Right lobe of liver (tissue), 4 donors: ENCODE measurements around the gene MYO5A.

Experiments
- POLR2A ChIP-seq: fragments of 450-650 bp; IDR thresholded peaks from one replicate; pipeline ENCODE4 v1.6.1; 2017; ENCODE audit warnings: antibody characterized with exemption, mild to moderate bottlenecking
- TF ChIP-seq, protein P1 (sequence below), 4 donors: fragments of 200-600 bp in 3 of 4; fragments of 450-650 bp in 1 of 4; IDR thresholded peaks; one replicate each; pipeline versions ENCODE4 v1.5.1 to v1.8.0; 2016 to 2022; ENCODE audit warnings: antibody characterized with exemption in 4 of 4, mild to moderate bottlenecking in 2 of 4
- donor health status: DM: no; HTN: no; CAD: no.
- donor health status: DM: no; HTN: no; CAD: no.
- donor health status: DM: no; HTN: yes; CAD: no.

- TF ChIP-seq, protein P1, sequence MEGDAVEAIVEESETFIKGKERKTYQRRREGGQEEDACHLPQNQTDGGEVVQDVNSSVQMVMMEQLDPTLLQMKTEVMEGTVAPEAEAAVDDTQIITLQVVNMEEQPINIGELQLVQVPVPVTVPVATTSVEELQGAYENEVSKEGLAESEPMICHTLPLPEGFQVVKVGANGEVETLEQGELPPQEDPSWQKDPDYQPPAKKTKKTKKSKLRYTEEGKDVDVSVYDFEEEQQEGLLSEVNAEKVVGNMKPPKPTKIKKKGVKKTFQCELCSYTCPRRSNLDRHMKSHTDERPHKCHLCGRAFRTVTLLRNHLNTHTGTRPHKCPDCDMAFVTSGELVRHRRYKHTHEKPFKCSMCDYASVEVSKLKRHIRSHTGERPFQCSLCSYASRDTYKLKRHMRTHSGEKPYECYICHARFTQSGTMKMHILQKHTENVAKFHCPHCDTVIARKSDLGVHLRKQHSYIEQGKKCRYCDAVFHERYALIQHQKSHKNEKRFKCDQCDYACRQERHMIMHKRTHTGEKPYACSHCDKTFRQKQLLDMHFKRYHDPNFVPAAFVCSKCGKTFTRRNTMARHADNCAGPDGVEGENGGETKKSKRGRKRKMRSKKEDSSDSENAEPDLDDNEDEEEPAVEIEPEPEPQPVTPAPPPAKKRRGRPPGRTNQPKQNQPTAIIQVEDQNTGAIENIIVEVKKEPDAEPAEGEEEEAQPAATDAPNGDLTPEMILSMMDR (IDR thresholded peaks at IDR 0.05), result no peak
- no peak for TF ChIP-seq POLR2A
Observed at GRCh38 chr15:52566889-52567288, 38.2 kb upstream of the MYO5A start.
